Daoy (cell line): Measurements from ENCODE around the gene TARBP1. TPM values are rescaled to one million over a fixed set of nuclear protein-coding genes. Genes with fewer than 3 reads are reported as not detected.

Source experiments
- DNase-seq: peaks from one replicate; pipeline ENCODE4 v3.0.0-alpha.2; 2015; ENCODE audit warnings: low read depth
- total RNA-seq: library from RNA; depleted of rRNA; stranded (reverse); fragments of >200 nt; shearing (Covaris generic); gene quantifications from 2 replicates; pipeline ENCODE4 v1.2.3, GENCODE V29; 2014; rRNA removed

The TARBP1 gene
- total RNA-seq, 1 experiment from 2014 or later: 32.5 TPM

- no peak for DNase-seq
Measured at GRCh38 chr1:234342774-234343173, 136.2 kb downstream of the TARBP1 start.

Other genes starting within 250 kb of the TARBP1 start
- 50.3 and 131 TPM in 2 replicates for gene COA6, start 105.7 kb downstream of the TARBP1 start, total RNA-seq
- gene IRF2BP2, start 131.0 kb upstream of the TARBP1 start, total RNA-seq: 50.6 and 51.9 TPM in 2 replicates